PFSK-1 (cell line): Measurements from ENCODE around the gene NME4.

Experiments used
- FOXP2 ChIP-seq: optimal IDR thresholded peaks from 2 replicates; pipeline ENCODE3; 2011; ENCODE audit warnings: borderline replicate concordance, control low read depth, inconsistent platforms; ENCODE audit not compliant: insufficient read depth; ENCODE audit errors: extremely low read length, extremely low read depth
- POLR2AphosphoS5 ChIP-seq: IDR thresholded peaks from 2 replicates; pipeline ENCODE4 v1.6.1; 2012; ENCODE audit warnings: low read depth, mild to moderate bottlenecking, control low read depth, low read length, moderate library complexity
- REST ChIP-seq, 2 experiments: IDR thresholded peaks; 2 replicates each; pipeline versions ENCODE4 v1.6.1 to v1.8.0; 2011 to 2012; ENCODE audit warnings: low read depth in 2 of 2, low read length in 2 of 2, control low read depth in 1 of 2, inconsistent platforms in 1 of 2, mild to moderate bottlenecking in 1 of 2, moderate library complexity in 1 of 2; ENCODE audit not compliant: insufficient read depth in 1 of 2
- SIN3A ChIP-seq: IDR thresholded peaks from 2 replicates; pipeline ENCODE4 v1.6.1; 2012; ENCODE audit warnings: mild to moderate bottlenecking, low read length, moderate library complexity, borderline replicate concordance; ENCODE audit not compliant: insufficient read depth
- TAF1 ChIP-seq: IDR thresholded peaks from 2 replicates; pipeline ENCODE4 v1.6.1; 2012; ENCODE audit warnings: low read length, control low read depth, borderline replicate concordance; ENCODE audit not compliant: insufficient read depth

Gene NME4

GRCh38 chr16:359067-359763 is 37.8 kb upstream of the NME4 start:
- TF ChIP-seq TAF1, result no peak
- TF ChIP-seq SIN3A, result no peak
- no peak for TF ChIP-seq POLR2AphosphoS5
- TF ChIP-seq FOXP2, result no peak
- no peak for TF ChIP-seq REST (IDR thresholded peaks at IDR 0.05; ENCODE audit: insufficient read depth in 1 of 2, low read depth in 2 of 2, low read length in 2 of 2)

- TF ChIP-seq FOXP2 (no peak), POLR2AphosphoS5 (no peak), REST (IDR thresholded peaks at IDR 0.05; ENCODE audit: insufficient read depth in 1 of 2, low read depth in 2 of 2, low read length in 2 of 2) (no peak), TAF1 (no peak), SIN3A (no peak)
Observed at GRCh38 chr16:359871-360697, 36.9 kb upstream of the NME4 start.

- TF ChIP-seq REST (IDR thresholded peaks at IDR 0.05; ENCODE audit: insufficient read depth in 1 of 2, low read depth in 2 of 2, low read length in 2 of 2) (no peak), TAF1 (no peak), SIN3A (no peak), POLR2AphosphoS5 (no peak), FOXP2 (no peak)
Observed at GRCh38 chr16:360698-361336, 36.2 kb upstream of the NME4 start.

- no peak for TF ChIP-seq REST (IDR thresholded peaks at IDR 0.05; ENCODE audit: insufficient read depth in 1 of 2, low read depth in 2 of 2, low read length in 2 of 2)
- no peak for TF ChIP-seq TAF1
- no peak for TF ChIP-seq FOXP2
- TF ChIP-seq POLR2AphosphoS5, result no peak
- TF ChIP-seq SIN3A, result no peak
Observed at GRCh38 chr16:361341-361871, 35.6 kb upstream of the NME4 start.
